Spleen (tissue), 7 donors: Measurements from ENCODE around the gene DEPDC1B.

ENCODE experiments used
- CTCF ChIP-seq, 11 experiments: fragments of 200-600 bp in 7 of 11; fragments of 450-650 bp in 4 of 11; sonication (generic) in 4 of 11; IDR thresholded peaks in 8 of 11; conservative IDR thresholded peaks in 3 of 11; 1 replicate in 7 of 11; 2 replicates in 4 of 11; pipeline versions ENCODE4 v1.4.0 to v1.8.0; 2016 to 2021; ENCODE audit warnings: antibody characterized with exemption in 11 of 11, inconsistent platforms in 4 of 11, mild to moderate bottlenecking in 1 of 11
- POLR2A ChIP-seq, 3 donors: fragments of 450-650 bp; IDR thresholded peaks; one replicate each; pipeline ENCODE4 v1.5.1; 2017; ENCODE audit warnings: antibody characterized with exemption in 3 of 3, mild to moderate bottlenecking in 1 of 3
- donor health status: DM: no; HTN: no; CAD: no; lungs with moderate emphysema.
- donor health status: DM: no; HTN: no; CAD: no.
- donor health status: DM: no; HTN: no; CAD: no.

- TF ChIP-seq POLR2A (IDR thresholded peaks at IDR 0.05) (no peak), CTCF (IDR thresholded peaks at IDR 0.05 in 8 of 11, conservative IDR thresholded peaks at IDR 0.05 in 3 of 11) (no peak)
These were observed 69.8 kb downstream of the DEPDC1B start for GRCh38 chr5:60630179-60630578.
